ENCODE measurements around the gene ASB18. TPM values are rescaled to one million over a fixed set of nuclear protein-coding genes. Genes with fewer than 3 reads are reported as not detected.

The ASB18 gene
- total RNA-seq, 1 experiment from 2014 or later = not detected

GRCh38 chr2:236180076-236180816, 84.0 kb downstream of the ASB18 start:
- no peaks in the 10 kb centered on the region for H3K4me1 Mint-ChIP-seq (ENCODE audit: low read depth, unreplicated experiment)
- no TSS peak for BruUV-seq (replicated peaks)
- H3K36me3 Mint-ChIP-seq (ENCODE audit: insufficient read depth, unreplicated experiment) = peaks cover 7% of the 10 kb centered on the region
- no peak for DNase-seq
- Histone ChIP-seq H3K27me3 (replicated peaks; ENCODE audit: control insufficient read depth, insufficient read depth, low read length) (no peaks in the 10 kb centered on the region), H3K4me1 (0 out of 2 replicates have a peak, but pooled peaks cover 3% of the 10 kb centered on the region), H3K9me3 (no peaks in the 10 kb centered on the region), H3K36me3 (ENCODE audit: control insufficient read depth, insufficient read depth, low read length) (no peaks in the 10 kb centered on the region), H3K4me3 (ENCODE audit: low read depth, low read length) (no peak overlapping the region)
- no peaks in the 10 kb centered on the region for H3K27me3 Mint-ChIP-seq (ENCODE audit: insufficient read depth, unreplicated experiment)
- no peaks in the 10 kb centered on the region for H3K9me3 Mint-ChIP-seq (ENCODE audit: unreplicated experiment)
- TF ChIP-seq CTCF (IDR thresholded peaks at IDR 0.05; ENCODE audit: insufficient read depth in 1 of 2, low read depth in 1 of 2, low read length in 1 of 2, severe bottlenecking in 1 of 2, unreplicated experiment in 1 of 2) = no peak
- no peak overlapping the region for H3K27ac Mint-ChIP-seq (ENCODE audit: unreplicated experiment)
- peak overlapping the region; percentile 52 for H3K4me3 Mint-ChIP-seq (ENCODE audit: unreplicated experiment)
- POLR2A ChIA-PET = no interaction called here
- CTCF ChIA-PET = interaction anchor here (0.6 to 2.5 kb wide), 6 partner anchors 13 to 434 kb away, joined by 3 to 16 read pairs (median 4); no protein-coding TSS in a partner anchor
- intact Hi-C loops (cut with micrococcal nuclease; ENCODE audit: unreplicated experiment) = loop anchor here (5.0 kb wide), 1 partner anchor 388 kb away; no protein-coding TSS in a partner anchor

- no peaks in the 10 kb centered on the region for H3K9me3 ChIP-seq
- Mint-ChIP-seq H3K4me3 (ENCODE audit: unreplicated experiment) (peak overlapping the region; percentile 74), H3K9me3 (ENCODE audit: unreplicated experiment) (no peaks in the 10 kb centered on the region), H3K27me3 (ENCODE audit: insufficient read depth, unreplicated experiment) (no peaks in the 10 kb centered on the region), H3K27ac (ENCODE audit: unreplicated experiment) (no peak overlapping the region), H3K4me1 (ENCODE audit: low read depth, unreplicated experiment) (no peaks in the 10 kb centered on the region), H3K36me3 (ENCODE audit: insufficient read depth, unreplicated experiment) (peaks cover 7% of the 10 kb centered on the region)
- POLR2A ChIA-PET = no interaction called here
- no peaks in the 10 kb centered on the region for H3K36me3 ChIP-seq (ENCODE audit: control insufficient read depth, insufficient read depth, low read length)
- no peak for DNase-seq
- no peak for TF ChIP-seq CTCF (IDR thresholded peaks at IDR 0.05; ENCODE audit: insufficient read depth in 1 of 2, low read depth in 1 of 2, low read length in 1 of 2, severe bottlenecking in 1 of 2, unreplicated experiment in 1 of 2)
- CTCF ChIA-PET = interaction anchor here (1.5 to 2.5 kb wide), 2 partner anchors 400 to 433 kb away, joined by 3 to 16 read pairs; no protein-coding TSS in a partner anchor
- 0 out of 2 replicates have a peak, but pooled peaks cover 3% of the 10 kb centered on the region for H3K4me1 ChIP-seq
- intact Hi-C loops (cut with micrococcal nuclease; ENCODE audit: unreplicated experiment) = loop anchor here (5.0 kb wide), 1 partner anchor 387 kb away; no protein-coding TSS in a partner anchor
- H3K4me3 ChIP-seq (ENCODE audit: low read depth, low read length) = no peak overlapping the region; the same call in 1 of the 2 replicates
- no peaks in the 10 kb centered on the region for H3K27me3 ChIP-seq (replicated peaks; ENCODE audit: control insufficient read depth, insufficient read depth, low read length)
- no TSS peak for BruUV-seq (replicated peaks)
Observed at GRCh38 chr2:236179236-236180075, 84.8 kb downstream of the ASB18 start.

GRCh38 chr2:236178890-236179235, 85.3 kb downstream of the ASB18 start:
- intact Hi-C loops (cut with micrococcal nuclease; ENCODE audit: unreplicated experiment) = loop anchor here (1.0 kb wide), 1 partner anchor 413 kb away; no protein-coding TSS in a partner anchor
- Histone ChIP-seq H3K4me3 (ENCODE audit: low read depth, low read length) (peak overlapping the region; percentile 52), H3K9me3 (no peaks in the 10 kb centered on the region), H3K36me3 (ENCODE audit: control insufficient read depth, insufficient read depth, low read length) (no peaks in the 10 kb centered on the region), H3K27me3 (replicated peaks; ENCODE audit: control insufficient read depth, insufficient read depth, low read length) (no peaks in the 10 kb centered on the region), H3K4me1 (0 out of 2 replicates have a peak, but pooled peaks cover 3% of the 10 kb centered on the region)
- CTCF ChIA-PET = interaction anchor here (1.1 kb wide), 1 partner anchor 111 kb away, joined by 3 read pairs; no protein-coding TSS in a partner anchor
- peaks cover 7% of the 10 kb centered on the region for H3K36me3 Mint-ChIP-seq (ENCODE audit: insufficient read depth, unreplicated experiment)
- no peak for DNase-seq
- no peaks in the 10 kb centered on the region for H3K27me3 Mint-ChIP-seq (ENCODE audit: insufficient read depth, unreplicated experiment)
- no peak for TF ChIP-seq CTCF (IDR thresholded peaks at IDR 0.05; ENCODE audit: insufficient read depth in 1 of 2, low read depth in 1 of 2, low read length in 1 of 2, severe bottlenecking in 1 of 2, unreplicated experiment in 1 of 2)
- no peaks in the 10 kb centered on the region for H3K4me1 Mint-ChIP-seq (ENCODE audit: low read depth, unreplicated experiment)
- no peaks in the 10 kb centered on the region for H3K9me3 Mint-ChIP-seq (ENCODE audit: unreplicated experiment)
- POLR2A ChIA-PET = no interaction called here
- H3K4me3 Mint-ChIP-seq (ENCODE audit: unreplicated experiment) = peak overlapping the region; percentile 74
- H3K27ac Mint-ChIP-seq (ENCODE audit: unreplicated experiment) = no peak overlapping the region
- no TSS peak for BruUV-seq (replicated peaks)
